B cell (primary cell): Measurements from ENCODE around the gene SLC36A1. TPM values are rescaled to one million over a fixed set of nuclear protein-coding genes. Genes with fewer than 3 reads are reported as not detected.

Source experiments
- ATAC-seq: fragments of 200-7000 bp; cut with Tn5 transposase; one replicate; pipeline ENCODE4 v1.10.0; 2021; ENCODE audit warnings: low read depth, mild to moderate bottlenecking, moderate number of reproducible peaks, moderate library complexity
- CTCF ChIA-PET: fragments of 350-600 bp; sonication (Branson Sonifier 250); formaldehyde crosslinking; loops from one replicate; lab custom pipeline; 2021; ENCODE audit warnings: antibody characterized with exemption, inconsistent platforms; lab: Charles Lee
- POLR2A ChIA-PET: fragments of 350-600 bp; sonication (Branson Sonifier 250); formaldehyde crosslinking; loops from one replicate; lab custom pipeline; 2021; ENCODE audit warnings: antibody characterized with exemption; lab: Charles Lee
- DNase-seq: peaks from one replicate; pipeline ENCODE4 v3.0.0; 2013
- H2AFZ ChIP-seq: 2 replicates; pipeline ENCODE4 v1.6.1; 2012; ENCODE audit warnings: mild to moderate bottlenecking, low read depth, low read length; ENCODE audit not compliant: insufficient read depth, poor library complexity, severe bottlenecking
- H3K27ac ChIP-seq, 2 donors: 1 replicate in 1 of 2; 2 replicates in 1 of 2; pipeline ENCODE4 v1.5.1; 2012 to 2013; ENCODE audit warnings: low read length in 2 of 2, mild to moderate bottlenecking in 2 of 2, moderate library complexity in 1 of 2
- H3K27me3 ChIP-seq, 4 experiments: fragments of 200-600 bp in 1 of 4; sonication (generic) in 1 of 4; replicated peaks in 1 of 4; 1 replicate in 2 of 4; 2 replicates in 2 of 4; pipeline versions ENCODE4 v1.6.1 to v1.7.0; 2013 to 2016; ENCODE audit warnings: low read length in 3 of 4, mild to moderate bottlenecking in 2 of 4, mixed read lengths in 1 of 4, moderate library complexity in 1 of 4; ENCODE audit not compliant: insufficient read depth in 4 of 4, control insufficient read depth in 3 of 4; ENCODE audit errors: control extremely low read depth in 1 of 4
- H3K36me3 ChIP-seq, 2 experiments: replicated peaks in 1 of 2; 1 replicate in 1 of 2; 2 replicates in 1 of 2; pipeline versions ENCODE4 v1.6.1 to v1.7.1; 2013; ENCODE audit warnings: low read length in 1 of 2; ENCODE audit not compliant: insufficient read depth in 2 of 2, control insufficient read depth in 1 of 2; ENCODE audit errors: control extremely low read depth in 1 of 2, extremely low read depth in 1 of 2
- H3K4me1 ChIP-seq, 2 donors: fragments of 200-600 bp in 1 of 2; sonication (generic) in 1 of 2; 1 replicate in 1 of 2; 2 replicates in 1 of 2; pipeline versions ENCODE4 v1.5.1 to v1.6.1; 2013 to 2017; ENCODE audit warnings: low read length in 2 of 2; ENCODE audit not compliant: control insufficient read depth in 2 of 2, insufficient read depth in 2 of 2
- H3K4me2 ChIP-seq: replicated peaks from 2 replicates; pipeline ENCODE3; 2012; ENCODE audit warnings: mild to moderate bottlenecking, low read depth, low read length; ENCODE audit not compliant: poor library complexity, severe bottlenecking
- H3K4me3 ChIP-seq, 5 experiments: fragments of 200-600 bp in 1 of 5; sonication (generic) in 1 of 5; 1 replicate in 3 of 5; 2 replicates in 2 of 5; pipeline versions ENCODE4 v1.5.1 to v1.7.0; 2011 to 2016; ENCODE audit warnings: low read length in 4 of 5, mild to moderate bottlenecking in 4 of 5, low read depth in 2 of 5, control low read depth in 1 of 5, moderate library complexity in 1 of 5; ENCODE audit not compliant: insufficient read depth in 1 of 5; ENCODE audit errors: control extremely low read depth in 1 of 5, extremely low read depth in 1 of 5
- H3K79me2 ChIP-seq: fragments of 200-600 bp; sonication (generic); one replicate; pipeline ENCODE4 v1.6.0; 2016; ENCODE audit warnings: low read length; ENCODE audit not compliant: control insufficient read depth, insufficient read depth
- H3K9ac ChIP-seq: fragments of 200-600 bp; sonication (generic); 2 replicates; pipeline ENCODE4 v1.6.1; 2017; ENCODE audit warnings: mild to moderate bottlenecking, low read length, moderate library complexity
- H3K9me3 ChIP-seq, 3 donors: one replicate each; pipeline versions ENCODE4 v1.6.1 to v1.7.1; 2013; ENCODE audit warnings: low read length in 2 of 3; ENCODE audit not compliant: control insufficient read depth in 2 of 3, insufficient read depth in 1 of 3; ENCODE audit errors: control extremely low read depth in 1 of 3
- H4K20me1 ChIP-seq: 2 replicates; pipeline ENCODE4 v1.6.0; 2012; ENCODE audit warnings: mild to moderate bottlenecking, low read length; ENCODE audit not compliant: insufficient read depth, control insufficient read depth, poor library complexity, severe bottlenecking
- H3K27ac Mint-ChIP-seq: one replicate; pipeline ENCODE4 v1.8.0; 2021; ENCODE audit warnings: mixed read lengths
- H3K27me3 Mint-ChIP-seq: one replicate; pipeline ENCODE4 v1.8.0; 2021; ENCODE audit warnings: mixed read lengths
- H3K4me1 Mint-ChIP-seq: one replicate; pipeline ENCODE4 v1.8.0; 2021; ENCODE audit warnings: mixed read lengths
- H3K4me3 Mint-ChIP-seq: one replicate; pipeline ENCODE4 v1.8.0; 2021; ENCODE audit warnings: mixed read lengths
- H3K9me3 Mint-ChIP-seq: one replicate; pipeline ENCODE4 v1.8.0; 2022; ENCODE audit warnings: mixed read lengths; ENCODE audit not compliant: insufficient read depth
- EZH2 ChIP-seq: IDR thresholded peaks from 2 replicates; pipeline ENCODE4 v1.6.1; 2012; ENCODE audit warnings: borderline replicate concordance, low read depth, mild to moderate bottlenecking, moderate library complexity, low read length; ENCODE audit not compliant: insufficient read depth, poor library complexity, severe bottlenecking
- WGBS: methylation state at CpG from one replicate; pipeline ENCODE4 v1.1.5; 2013; ENCODE audit warnings: missing lambda C conversion rate; ENCODE audit not compliant: insufficient coverage; 5-methylcytosine and 5-hydroxymethylcytosine counted together
- intact Hi-C: fragments of 100-400 bp; cut with micrococcal nuclease; formaldehyde crosslinking; loops from one replicate; pipeline ENCODE4 v1.10.0; 2022
- polyA plus RNA-seq: library from polyadenylated mRNA; depleted of rRNA; stranded (reverse); fragments of >200 nt; gene quantifications from 2 replicates; pipeline ENCODE4 v1.2.3, GENCODE V29; 2012
- total RNA-seq, 2 donors: library from RNA; stranded (reverse); fragments of 120-200 nt in 1 of 2; gene quantifications; 1 replicate in 1 of 2; 2 replicates in 1 of 2; pipeline versions ENCODE4 v1.2.3 to v1.2.4, GENCODE V29; 2013 to 2022
- TF ChIP-seq, protein P1 (sequence below): fragments of 200-600 bp; IDR thresholded peaks from one replicate; pipeline ENCODE4 v1.8.0; 2022; ENCODE audit warnings: antibody characterized with exemption, mild to moderate bottlenecking

SLC36A1 gene
- total and polyA plus RNA-seq, 2 donors (not counting 1 experiment from before 2014, with no cell fraction given), result 4.0 to 15.1 TPM

DNA sequence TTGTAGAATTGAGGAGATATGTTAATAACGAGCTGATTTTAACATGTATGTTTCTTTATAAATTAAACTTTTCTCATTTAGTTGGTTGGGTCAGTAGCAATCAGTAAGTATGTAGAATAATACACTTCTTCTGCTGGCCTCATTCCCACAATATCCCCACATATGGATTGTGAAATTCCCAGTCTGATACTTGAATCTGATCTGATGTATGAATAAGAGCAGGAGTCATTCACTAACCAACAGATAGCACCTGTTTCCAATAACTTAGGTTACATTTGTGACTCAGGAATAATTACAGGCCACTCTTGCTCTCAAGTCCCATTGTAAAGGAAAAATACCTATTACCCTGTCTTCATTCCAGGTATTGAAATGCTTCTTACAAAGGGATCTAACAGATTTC lies 23.9 kb downstream of the SLC36A1 start:
- H3K27me3 ChIP-seq, result no peaks in the 10 kb centered on the region
- ATAC-seq (no peak), DNase-seq (no peak)
- peaks cover 3 to 16% of the 10 kb centered on the region in 2 experiments for H3K36me3 ChIP-seq
- no peak overlapping the region for H3K4me2 ChIP-seq
- Mint-ChIP-seq H3K9me3 (no peaks in the 10 kb centered on the region), H3K4me1 (no peaks in the 10 kb centered on the region), H3K27ac (no peak overlapping the region), H3K4me3 (no peak overlapping the region), H3K27me3 (no peaks in the 10 kb centered on the region)
- no peaks in the 10 kb centered on the region for H3K9me3 ChIP-seq
- no peaks in the 10 kb centered on the region for H3K4me1 ChIP-seq
- ChIA-PET POLR2A (no interaction called here), CTCF (no interaction called here)
- no peak overlapping the region for H3K27ac ChIP-seq
- intact Hi-C loops, result no loop called here
- H2AFZ ChIP-seq, result no peak overlapping the region
- WGBS, result no CpG with 5 or more reads among the region's 1 CpG
- no peak overlapping the region for H3K4me3 ChIP-seq
- no peaks in the 10 kb centered on the region for H3K79me2 ChIP-seq
- TF ChIP-seq, protein P1, sequence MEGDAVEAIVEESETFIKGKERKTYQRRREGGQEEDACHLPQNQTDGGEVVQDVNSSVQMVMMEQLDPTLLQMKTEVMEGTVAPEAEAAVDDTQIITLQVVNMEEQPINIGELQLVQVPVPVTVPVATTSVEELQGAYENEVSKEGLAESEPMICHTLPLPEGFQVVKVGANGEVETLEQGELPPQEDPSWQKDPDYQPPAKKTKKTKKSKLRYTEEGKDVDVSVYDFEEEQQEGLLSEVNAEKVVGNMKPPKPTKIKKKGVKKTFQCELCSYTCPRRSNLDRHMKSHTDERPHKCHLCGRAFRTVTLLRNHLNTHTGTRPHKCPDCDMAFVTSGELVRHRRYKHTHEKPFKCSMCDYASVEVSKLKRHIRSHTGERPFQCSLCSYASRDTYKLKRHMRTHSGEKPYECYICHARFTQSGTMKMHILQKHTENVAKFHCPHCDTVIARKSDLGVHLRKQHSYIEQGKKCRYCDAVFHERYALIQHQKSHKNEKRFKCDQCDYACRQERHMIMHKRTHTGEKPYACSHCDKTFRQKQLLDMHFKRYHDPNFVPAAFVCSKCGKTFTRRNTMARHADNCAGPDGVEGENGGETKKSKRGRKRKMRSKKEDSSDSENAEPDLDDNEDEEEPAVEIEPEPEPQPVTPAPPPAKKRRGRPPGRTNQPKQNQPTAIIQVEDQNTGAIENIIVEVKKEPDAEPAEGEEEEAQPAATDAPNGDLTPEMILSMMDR, result no peak
- no peak for TF ChIP-seq EZH2
- H3K9ac ChIP-seq, result no peak overlapping the region
- no peaks in the 10 kb centered on the region for H4K20me1 ChIP-seq

DNA sequence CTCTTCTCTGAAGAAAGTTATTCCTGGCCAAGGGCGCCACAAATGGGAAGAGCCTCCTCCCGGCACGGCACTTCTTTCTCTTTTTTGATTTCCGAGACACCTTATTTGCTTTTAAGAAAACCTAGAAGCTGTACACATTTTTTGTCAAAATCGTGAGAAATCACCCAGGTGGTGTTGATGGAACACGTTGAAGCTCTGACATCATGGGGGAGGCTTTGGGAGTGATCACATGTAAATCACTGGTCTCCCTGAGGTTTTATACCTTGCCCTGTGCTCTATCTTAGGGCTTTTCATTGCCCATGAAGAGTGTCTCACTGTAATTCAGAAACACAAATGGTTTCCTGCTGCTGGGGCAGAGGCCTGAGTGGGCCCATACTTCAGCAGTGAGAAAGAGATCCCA lies 27.4 kb downstream of the SLC36A1 start:
- ATAC-seq, result no peak
- POLR2A ChIA-PET, result no interaction called here
- H2AFZ ChIP-seq, result no peak overlapping the region
- H3K9ac ChIP-seq, result no peak overlapping the region
- no peak for DNase-seq
- no peaks in the 10 kb centered on the region for H3K27me3 ChIP-seq
- no peak overlapping the region for H3K27ac ChIP-seq
- 93% methylated on average over 6 of the region's 6 CpGs for WGBS
- TF ChIP-seq, protein P1, result no peak
- TF ChIP-seq EZH2, result no peak
- no peak overlapping the region for H3K4me3 ChIP-seq
- no peak overlapping the region for H3K4me3 Mint-ChIP-seq
- H3K4me1 ChIP-seq, result no peaks in the 10 kb centered on the region
- H3K9me3 Mint-ChIP-seq, result no peaks in the 10 kb centered on the region
- CTCF ChIA-PET, result no interaction called here
- H3K79me2 ChIP-seq, result no peaks in the 10 kb centered on the region
- no peak overlapping the region for H3K4me2 ChIP-seq
- peaks cover 7 to 26% of the 10 kb centered on the region in 2 experiments for H3K36me3 ChIP-seq
- no peaks in the 10 kb centered on the region for H3K9me3 ChIP-seq
- H3K4me1 Mint-ChIP-seq, result no peaks in the 10 kb centered on the region
- no peaks in the 10 kb centered on the region for H4K20me1 ChIP-seq
- no peak overlapping the region for H3K27ac Mint-ChIP-seq
- H3K27me3 Mint-ChIP-seq, result no peaks in the 10 kb centered on the region
- intact Hi-C loops, result no loop called here
